ENCODE data around the gene SLC10A7. TPM values are rescaled to one million over a fixed set of nuclear protein-coding genes. Genes with fewer than 3 reads are reported as not detected.

The SLC10A7 gene
- total RNA-seq, 1 experiment from 2014 or later = 3.9 TPM

GRCh38 chr4:146246381-146246780 lies 275.4 kb downstream of the SLC10A7 start:
- Histone ChIP-seq H2AFZ (ENCODE audit: low read length) (no peak overlapping the region), H2BK12ac (ENCODE audit: insufficient read length, low read depth, low read length) (no peak overlapping the region), H3K4me2 (ENCODE audit: insufficient read depth, insufficient read length, low read length) (no peak overlapping the region), H3K79me1 (ENCODE audit: insufficient read depth, low read depth, low read length, poor library complexity, severe bottlenecking) (no peaks in the 10 kb centered on the region), H3K23ac (ENCODE audit: insufficient read length, low read depth, low read length) (no peak overlapping the region), H2BK20ac (ENCODE audit: low read depth, low read length, poor library complexity, severe bottlenecking) (no peak overlapping the region), H3K4ac (ENCODE audit: low read depth, low read length) (no peak overlapping the region), H3K9ac (ENCODE audit: extremely low read depth, insufficient read length, low read length) (no peak overlapping the region), H3K18ac (ENCODE audit: insufficient read length, low read depth, low read length) (no peak overlapping the region), H3K4me1 (ENCODE audit: insufficient read depth, low read length) (no peaks in the 10 kb centered on the region), H3K79me2 (ENCODE audit: insufficient read depth, low read length) (no peaks in the 10 kb centered on the region), H3K56ac (ENCODE audit: insufficient read length, low read depth, low read length) (no peak overlapping the region), H3K23me2 (ENCODE audit: insufficient read length, low read depth, low read length, poor library complexity, severe bottlenecking) (no peaks in the 10 kb centered on the region), H4K8ac (replicated peaks; ENCODE audit: insufficient read length, low read depth, low read length) (no peak overlapping the region), H4K5ac (ENCODE audit: insufficient read length, low read depth, low read length) (no peak overlapping the region), H2BK120ac (ENCODE audit: low read depth, low read length, poor library complexity, severe bottlenecking) (no peak overlapping the region), H2BK5ac (ENCODE audit: insufficient read length, low read length) (no peak overlapping the region), H4K91ac (ENCODE audit: insufficient read length, low read depth, low read length) (no peak overlapping the region), H2AK5ac (ENCODE audit: insufficient read length, low read length) (no peak overlapping the region), H2BK15ac (ENCODE audit: low read depth, low read length) (no peak overlapping the region), H3T11ph (ENCODE audit: low read length) (no peak overlapping the region), H3K9me3 (ENCODE audit: control insufficient read depth, low read depth, low read length) (no peaks in the 10 kb centered on the region), H3K27me3 (ENCODE audit: insufficient read depth, low read length) (no peaks in the 10 kb centered on the region), H3K27ac (ENCODE audit: insufficient read length, low read depth, low read length) (no peak overlapping the region), H3K14ac (ENCODE audit: insufficient read depth, low read length) (no peak overlapping the region), H4K20me1 (ENCODE audit: control insufficient read depth, insufficient read depth, insufficient read length) (no peaks in the 10 kb centered on the region)
- no CpG with 5 or more reads among the region's 6 CpGs for WGBS (ENCODE audit: extremely low coverage, insufficient read length, low lambda C conversion rate)
- Mint-ChIP-seq H3K4me3 (no peak overlapping the region), H3K9me3 (no peaks in the 10 kb centered on the region; a peak in 1 of 5 replicates), H3K27ac (no peak overlapping the region), H3K36me3 (ENCODE audit: insufficient read depth in 1 of 3, low read depth in 3 of 3) (no peaks in the 10 kb centered on the region), H3K27me3 (ENCODE audit: low read depth) (peaks cover 6% of the 10 kb centered on the region), H3K4me1 (peaks cover 4 to 6% of the 10 kb centered on the region in 2 experiments; a peak in 3 of 4 replicates)
- TF ChIP-seq, protein P1, sequence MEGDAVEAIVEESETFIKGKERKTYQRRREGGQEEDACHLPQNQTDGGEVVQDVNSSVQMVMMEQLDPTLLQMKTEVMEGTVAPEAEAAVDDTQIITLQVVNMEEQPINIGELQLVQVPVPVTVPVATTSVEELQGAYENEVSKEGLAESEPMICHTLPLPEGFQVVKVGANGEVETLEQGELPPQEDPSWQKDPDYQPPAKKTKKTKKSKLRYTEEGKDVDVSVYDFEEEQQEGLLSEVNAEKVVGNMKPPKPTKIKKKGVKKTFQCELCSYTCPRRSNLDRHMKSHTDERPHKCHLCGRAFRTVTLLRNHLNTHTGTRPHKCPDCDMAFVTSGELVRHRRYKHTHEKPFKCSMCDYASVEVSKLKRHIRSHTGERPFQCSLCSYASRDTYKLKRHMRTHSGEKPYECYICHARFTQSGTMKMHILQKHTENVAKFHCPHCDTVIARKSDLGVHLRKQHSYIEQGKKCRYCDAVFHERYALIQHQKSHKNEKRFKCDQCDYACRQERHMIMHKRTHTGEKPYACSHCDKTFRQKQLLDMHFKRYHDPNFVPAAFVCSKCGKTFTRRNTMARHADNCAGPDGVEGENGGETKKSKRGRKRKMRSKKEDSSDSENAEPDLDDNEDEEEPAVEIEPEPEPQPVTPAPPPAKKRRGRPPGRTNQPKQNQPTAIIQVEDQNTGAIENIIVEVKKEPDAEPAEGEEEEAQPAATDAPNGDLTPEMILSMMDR (conservative IDR thresholded peaks at IDR 0.05) = no peak
- no peak for DNase-seq
